ENCODE measurements around the gene FOXL2NB.

Gene FOXL2NB

DNA sequence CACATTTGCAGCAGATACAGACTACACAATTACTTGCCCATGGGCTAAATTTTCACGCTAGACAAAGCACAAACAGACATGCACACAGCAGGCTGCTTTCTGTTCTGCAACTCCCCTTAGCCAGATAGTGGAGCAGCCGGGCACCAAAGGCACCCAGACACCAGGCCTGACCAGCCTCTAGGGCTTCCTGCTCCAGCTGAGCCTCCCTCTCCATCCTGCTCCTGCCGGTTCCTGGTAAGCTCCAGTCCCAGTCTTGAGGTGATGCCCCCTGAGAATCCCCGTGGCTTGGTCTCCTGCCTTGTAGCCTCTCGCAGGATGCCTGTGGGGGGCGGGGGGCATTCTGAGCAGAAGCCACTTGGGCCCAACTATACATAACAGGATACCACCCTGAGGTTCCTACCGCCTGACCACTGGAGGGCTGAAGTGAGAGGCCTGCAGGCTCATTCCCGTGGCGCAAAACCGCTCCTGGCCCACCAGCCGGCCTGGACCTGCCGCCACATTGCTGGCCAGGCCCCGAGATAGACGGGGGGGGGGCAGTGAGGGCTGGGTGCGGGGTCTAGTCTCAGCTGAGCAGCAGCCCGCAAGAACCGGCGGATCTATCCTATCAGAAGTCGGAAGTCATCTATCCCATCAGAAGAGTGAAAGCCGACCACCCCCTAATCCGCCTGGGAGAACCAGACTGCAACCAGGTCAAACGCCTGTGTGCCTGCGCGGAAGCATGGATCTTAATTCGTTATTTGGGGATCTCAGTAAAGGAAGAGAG, 4.0 kb upstream of the FOXL2NB start:
- TF ChIP-seq MYC (IDR thresholded peaks at IDR 0.05; ENCODE audit: low read depth, low read length): no peak
- TF ChIP-seq, protein P1, sequence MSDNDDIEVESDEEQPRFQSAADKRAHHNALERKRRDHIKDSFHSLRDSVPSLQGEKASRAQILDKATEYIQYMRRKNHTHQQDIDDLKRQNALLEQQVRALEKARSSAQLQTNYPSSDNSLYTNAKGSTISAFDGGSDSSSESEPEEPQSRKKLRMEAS (IDR thresholded peaks at IDR 0.05; ENCODE audit: low read depth, low read length): no peak
- TF ChIP-seq, protein P2, sequence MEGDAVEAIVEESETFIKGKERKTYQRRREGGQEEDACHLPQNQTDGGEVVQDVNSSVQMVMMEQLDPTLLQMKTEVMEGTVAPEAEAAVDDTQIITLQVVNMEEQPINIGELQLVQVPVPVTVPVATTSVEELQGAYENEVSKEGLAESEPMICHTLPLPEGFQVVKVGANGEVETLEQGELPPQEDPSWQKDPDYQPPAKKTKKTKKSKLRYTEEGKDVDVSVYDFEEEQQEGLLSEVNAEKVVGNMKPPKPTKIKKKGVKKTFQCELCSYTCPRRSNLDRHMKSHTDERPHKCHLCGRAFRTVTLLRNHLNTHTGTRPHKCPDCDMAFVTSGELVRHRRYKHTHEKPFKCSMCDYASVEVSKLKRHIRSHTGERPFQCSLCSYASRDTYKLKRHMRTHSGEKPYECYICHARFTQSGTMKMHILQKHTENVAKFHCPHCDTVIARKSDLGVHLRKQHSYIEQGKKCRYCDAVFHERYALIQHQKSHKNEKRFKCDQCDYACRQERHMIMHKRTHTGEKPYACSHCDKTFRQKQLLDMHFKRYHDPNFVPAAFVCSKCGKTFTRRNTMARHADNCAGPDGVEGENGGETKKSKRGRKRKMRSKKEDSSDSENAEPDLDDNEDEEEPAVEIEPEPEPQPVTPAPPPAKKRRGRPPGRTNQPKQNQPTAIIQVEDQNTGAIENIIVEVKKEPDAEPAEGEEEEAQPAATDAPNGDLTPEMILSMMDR (IDR thresholded peaks at IDR 0.05; ENCODE audit: low read depth, low read length): no peak
- no peak for TF ChIP-seq POLR2A (IDR thresholded peaks at IDR 0.05; ENCODE audit: extremely low read depth, insufficient read length)
- no peak overlapping the region for H3K4me3 ChIP-seq (ENCODE audit: low read depth, low read length)
- no peak for DNase-seq (ENCODE audit: low read depth)

DNA sequence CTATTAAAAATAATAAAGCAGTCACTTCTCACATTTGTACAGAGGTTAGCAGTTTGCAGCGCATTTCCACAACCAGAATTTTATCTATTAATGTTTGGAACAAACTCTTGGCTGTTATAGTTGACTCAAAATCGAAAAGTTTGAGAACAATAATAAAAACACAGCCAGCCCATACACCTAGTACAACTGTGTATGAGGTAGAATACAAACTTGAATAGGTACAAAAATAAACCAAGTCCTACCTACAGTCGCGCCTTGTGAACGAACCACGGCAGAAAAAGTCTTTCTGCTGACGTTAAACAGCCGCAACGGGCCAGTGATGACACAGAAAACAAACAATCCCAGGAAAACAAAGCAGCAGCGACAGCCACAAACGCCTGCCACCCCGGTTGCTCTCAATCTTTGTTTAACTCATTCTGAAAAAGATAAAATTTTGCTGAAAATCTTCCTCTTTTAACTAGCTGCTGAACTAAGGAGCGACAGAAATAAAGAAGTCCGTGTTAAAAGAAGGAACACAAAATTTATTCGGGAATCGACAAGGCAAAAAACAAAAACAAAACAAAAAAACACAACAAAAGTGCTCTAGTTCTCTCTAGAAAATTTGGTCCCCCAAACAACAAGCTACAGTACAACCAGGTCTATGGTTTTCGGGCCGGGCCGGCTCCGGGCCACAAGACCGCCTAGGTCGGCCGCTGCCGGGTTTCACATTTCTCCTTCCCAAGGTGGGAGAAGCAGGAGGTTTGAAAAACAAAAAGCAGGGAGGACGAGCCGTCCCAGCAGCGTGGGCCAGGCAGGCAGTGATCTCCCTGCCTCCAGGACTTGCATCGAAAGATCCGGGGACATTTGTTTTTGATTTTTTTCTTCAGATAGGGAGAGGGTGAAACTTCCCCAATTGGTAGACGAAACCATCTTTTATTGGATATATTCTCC, 3.0 kb upstream of the FOXL2NB start:
- H3K4me3 ChIP-seq (ENCODE audit: low read depth, low read length): no peak overlapping the region
- no peak for DNase-seq (ENCODE audit: low read depth)
- TF ChIP-seq, protein P2 (IDR thresholded peaks at IDR 0.05; ENCODE audit: low read depth, low read length): no peak
- TF ChIP-seq, protein P1 (IDR thresholded peaks at IDR 0.05; ENCODE audit: low read depth, low read length): no peak
- no peak for TF ChIP-seq MYC (IDR thresholded peaks at IDR 0.05; ENCODE audit: low read depth, low read length)
- no peak for TF ChIP-seq POLR2A (IDR thresholded peaks at IDR 0.05; ENCODE audit: extremely low read depth, insufficient read length)

DNA sequence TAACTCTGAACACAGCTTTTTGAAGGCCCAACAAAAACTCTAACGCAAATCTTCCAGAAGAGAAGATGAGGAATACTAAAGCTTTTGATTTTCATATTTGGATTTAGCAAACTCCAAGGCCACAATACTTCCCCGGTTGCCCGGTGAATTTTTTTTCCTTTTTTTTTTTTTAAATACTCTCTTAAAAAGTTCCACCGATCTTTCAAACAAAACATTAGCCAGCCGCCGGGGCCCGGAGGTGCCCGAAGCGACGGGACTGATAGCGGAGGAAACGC, 2.4 kb upstream of the FOXL2NB start:
- TF ChIP-seq, protein P1 (IDR thresholded peaks at IDR 0.05; ENCODE audit: low read depth, low read length): no peak
- TF ChIP-seq POLR2A (IDR thresholded peaks at IDR 0.05; ENCODE audit: extremely low read depth, insufficient read length) (no peak), MYC (IDR thresholded peaks at IDR 0.05; ENCODE audit: low read depth, low read length) (no peak)
- TF ChIP-seq, protein P2 (IDR thresholded peaks at IDR 0.05; ENCODE audit: low read depth, low read length): no peak
- no peak for DNase-seq (ENCODE audit: low read depth)
- H3K4me3 ChIP-seq (ENCODE audit: low read depth, low read length): no peak overlapping the region

DNA sequence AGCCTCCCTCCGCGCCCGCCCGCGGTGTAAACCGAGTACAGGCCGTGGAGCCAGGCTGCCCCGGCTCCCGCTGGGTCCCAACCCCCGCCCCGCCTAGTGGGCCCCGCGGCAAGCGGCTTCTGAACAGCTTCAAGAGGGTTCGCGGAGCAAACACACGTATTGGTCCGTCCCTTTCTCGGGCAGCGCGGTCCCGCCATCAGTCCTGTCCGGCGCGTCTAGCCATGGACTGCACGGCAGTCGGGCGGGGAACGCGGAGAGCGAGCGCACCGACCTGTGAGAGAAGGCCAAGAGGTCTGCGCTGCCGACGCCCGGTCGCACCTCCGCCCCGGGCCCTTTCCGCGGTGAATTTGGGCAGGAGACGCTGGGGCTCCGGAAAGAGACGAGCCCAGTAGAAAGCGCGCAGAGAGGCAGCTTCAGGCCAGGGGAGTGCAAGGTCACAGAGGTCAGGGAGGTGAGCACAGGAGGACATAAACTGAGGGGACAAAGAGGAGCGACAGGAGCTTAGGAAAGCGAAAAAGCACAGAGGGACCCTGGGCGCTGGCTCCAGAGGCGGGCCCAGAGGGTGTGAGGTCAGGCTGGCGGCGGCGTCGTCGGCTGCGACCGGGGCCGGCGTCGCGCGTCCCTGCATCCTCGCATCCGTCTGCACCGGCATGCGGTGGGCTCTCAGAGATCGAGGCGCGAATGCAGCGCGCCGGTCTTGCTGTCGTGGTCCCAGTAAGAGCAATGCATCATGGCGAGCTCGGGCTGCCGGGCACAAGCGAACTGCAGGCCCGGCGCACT, 1.9 kb upstream of the FOXL2NB start:
- no peak overlapping the region for H3K4me3 ChIP-seq (ENCODE audit: low read depth, low read length)
- TF ChIP-seq, protein P2 (IDR thresholded peaks at IDR 0.05; ENCODE audit: low read depth, low read length): no peak
- no peak for TF ChIP-seq MYC (IDR thresholded peaks at IDR 0.05; ENCODE audit: low read depth, low read length)
- TF ChIP-seq POLR2A (IDR thresholded peaks at IDR 0.05; ENCODE audit: extremely low read depth, insufficient read length): no peak
- TF ChIP-seq, protein P1 (IDR thresholded peaks at IDR 0.05; ENCODE audit: low read depth, low read length): no peak
- peak; percentile 71 for DNase-seq (ENCODE audit: low read depth)

Measured in NB4 (cell line).